ENCODE data around the gene AREG.

The AREG gene

GRCh38 chr4:74466242-74466641 lies 21.3 kb downstream of the AREG start:
- no peak for DNase-seq

GRCh38 chr4:74471264-74471663 lies 26.3 kb downstream of the AREG start:
- no peak for DNase-seq

GRCh38 chr4:74473155-74473811 lies 28.3 kb downstream of the AREG start:
- DNase-seq: no peak

GRCh38 chr4:74474345-74475090 lies 29.6 kb downstream of the AREG start:
- DNase-seq: no peak

DNA sequence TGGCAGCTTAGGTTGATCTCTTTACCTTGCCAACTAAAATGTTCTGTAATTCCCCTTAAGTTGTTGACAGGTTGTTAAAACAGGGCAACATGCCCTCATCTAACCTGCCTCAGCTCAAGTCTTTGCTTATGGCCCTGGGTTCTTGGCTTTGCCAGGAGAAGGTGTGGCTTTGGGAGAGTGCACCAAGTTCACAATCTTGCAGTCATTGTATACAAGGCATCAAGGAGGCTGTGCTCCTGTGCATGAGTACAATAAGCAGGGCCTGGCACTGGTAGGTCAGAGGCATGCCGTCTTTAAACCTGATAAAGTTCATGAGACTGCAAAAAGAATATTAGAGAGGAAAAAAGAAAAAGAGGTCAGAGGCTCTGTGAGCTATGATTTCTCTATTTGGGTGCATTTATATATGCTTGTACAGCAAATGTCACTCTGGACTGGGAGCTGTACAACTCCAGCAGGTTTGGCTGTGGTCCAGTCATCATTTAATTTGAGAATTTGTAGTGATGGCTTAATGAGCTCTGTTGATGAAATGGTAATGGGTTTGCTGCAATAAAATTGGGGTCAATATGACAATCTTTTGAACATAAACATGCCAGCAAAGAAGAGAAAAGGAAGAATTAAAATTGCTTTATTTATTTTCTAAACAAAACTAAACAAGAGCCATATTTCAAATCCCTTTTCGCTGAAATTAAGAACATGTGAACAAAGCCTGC lies 30.3 kb downstream of the AREG start:
- DNase-seq: no peak

- DNase-seq: no peak
These were observed 31.0 kb downstream of the AREG start for GRCh38 chr4:74475946-74476345.

GRCh38 chr4:74479009-74479408 lies 34.1 kb downstream of the AREG start:
- DNase-seq: no peak

- DNase-seq: no peak
These were observed 35.3 kb downstream of the AREG start for GRCh38 chr4:74480267-74480666.

GRCh38 chr4:74481891-74482609 lies 37.1 kb downstream of the AREG start:
- DNase-seq: no peak

DNA sequence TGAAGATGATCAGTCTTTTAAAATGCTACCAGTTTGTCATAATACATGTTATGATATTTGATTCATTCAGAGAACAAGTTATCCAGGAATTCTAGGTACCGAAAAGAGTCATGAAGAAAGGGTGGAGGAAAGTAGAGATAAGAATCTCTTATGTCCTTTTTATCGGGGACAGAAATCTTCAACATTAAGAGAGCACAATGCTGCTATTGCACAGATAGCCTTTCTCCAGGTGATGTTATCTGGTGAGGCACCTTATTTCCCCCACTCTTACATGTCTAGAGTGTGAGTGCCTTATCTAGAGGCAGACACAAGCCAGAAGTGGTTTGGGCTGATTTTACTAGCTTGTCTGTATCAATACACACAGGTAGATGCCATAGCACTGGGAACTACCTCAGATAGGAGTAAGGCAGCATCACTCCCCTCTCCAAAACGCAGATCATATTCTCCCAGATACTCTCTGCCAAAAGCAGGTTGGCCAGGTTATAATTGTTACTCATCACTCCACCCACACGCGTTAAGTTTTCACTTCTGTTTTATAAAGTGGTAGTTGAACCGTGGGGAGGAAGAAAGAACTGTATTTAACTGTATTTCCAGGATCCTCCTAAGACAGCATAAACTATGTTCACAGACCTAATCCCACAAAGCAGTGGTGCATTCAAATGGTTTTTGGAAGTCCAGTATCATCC lies 38.4 kb downstream of the AREG start:
- no peak for DNase-seq

GRCh38 chr4:74486905-74487304 lies 42.0 kb downstream of the AREG start:
- DNase-seq: no peak

DNA sequence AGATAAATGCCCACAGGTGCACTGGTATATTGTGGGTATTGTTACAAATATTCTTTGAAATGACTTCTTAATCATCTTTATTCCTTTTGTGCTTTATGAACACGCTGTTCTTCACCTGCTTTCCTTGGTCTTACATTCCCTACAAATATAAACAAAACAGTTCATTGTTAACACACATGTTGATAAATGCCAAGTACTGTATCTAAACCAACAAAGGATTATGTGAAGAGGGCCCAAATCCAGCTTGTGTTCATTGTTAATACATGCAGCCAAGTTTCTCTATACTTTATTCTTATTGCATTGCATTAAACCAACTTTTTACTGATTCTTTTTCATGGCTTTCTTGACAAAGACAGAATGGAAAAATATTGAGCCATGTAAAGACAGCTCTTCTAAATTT lies 42.8 kb downstream of the AREG start:
- no peak for DNase-seq

GRCh38 chr4:74490736-74491135 lies 45.8 kb downstream of the AREG start:
- DNase-seq: no peak

- no peak for DNase-seq
These were observed 55.2 kb downstream of the AREG start for GRCh38 chr4:74499986-74500781.

DNA sequence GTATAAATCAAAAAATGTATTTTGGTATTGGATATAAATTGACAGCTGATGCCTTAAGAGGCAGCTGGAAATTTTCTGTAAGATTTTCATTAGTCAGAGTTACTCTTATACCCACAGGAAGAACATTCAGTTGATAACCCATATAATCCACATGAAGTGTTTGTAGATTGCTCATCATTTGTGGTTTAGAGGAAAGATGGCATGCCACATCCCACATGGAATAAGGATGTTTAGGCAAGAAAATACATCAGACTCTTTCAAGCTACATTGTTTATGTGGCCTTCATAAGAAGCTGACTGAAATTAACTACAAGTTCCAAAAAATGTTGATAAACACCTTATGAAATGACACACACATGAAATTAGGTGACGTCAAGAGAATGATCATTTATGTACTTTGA lies 56.6 kb downstream of the AREG start:
- no peak for DNase-seq

DNA sequence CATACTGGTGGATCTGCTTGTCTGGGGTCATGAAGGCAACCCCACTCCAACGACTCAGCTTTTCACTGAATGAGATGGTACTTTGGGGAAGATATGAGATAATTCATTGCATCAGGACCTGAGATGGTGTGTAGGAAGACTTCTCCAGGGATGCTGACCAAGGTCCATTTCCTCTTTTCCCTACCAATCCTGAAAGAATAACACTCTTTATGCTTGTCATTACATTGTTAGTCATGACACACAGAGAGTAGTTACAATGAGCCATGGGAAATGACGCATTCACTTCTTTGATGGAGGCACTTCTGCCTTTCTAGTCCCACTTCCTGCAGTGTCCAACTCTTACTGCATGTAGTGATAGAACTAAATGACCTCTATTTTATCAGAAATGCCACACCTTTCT lies 58.6 kb downstream of the AREG start:
- no peak for DNase-seq

DNA sequence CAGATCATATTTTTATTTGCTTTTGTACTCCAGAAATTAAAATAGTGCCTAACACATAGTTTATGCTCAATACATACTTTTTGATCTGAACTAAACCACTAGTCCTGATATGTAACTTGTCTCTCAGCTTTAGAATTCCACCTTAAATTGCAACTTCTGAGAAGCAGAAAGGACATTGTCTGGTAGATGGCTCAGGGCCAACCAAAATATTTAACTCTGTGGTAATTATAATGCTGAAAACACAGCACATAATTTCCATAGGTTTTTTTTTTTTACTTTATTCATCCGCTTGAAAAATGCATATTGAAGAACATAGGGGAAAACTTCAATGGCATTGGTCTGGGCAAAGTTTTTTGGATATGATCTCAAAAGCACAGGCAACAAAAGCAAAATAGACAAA lies 59.3 kb downstream of the AREG start:
- no peak for DNase-seq

Data from stimulated activated CD4-positive, alpha-beta T cell treated with anti-CD3 and anti-CD28 coated beads, Interleukin-4, amount 100 ng/mL, for 1 hour (primary cell).